HepG2 (cell line): ENCODE measurements around the gene APOBEC3H.

Experiments
- CREB1 ChIP-seq, 2 experiments: fragments of 450-650 bp in 1 of 2; IDR thresholded peaks; 2 replicates each; pipeline ENCODE4 v1.6.1; 2016 to 2017; ENCODE audit warnings: control low read depth in 1 of 2, mild to moderate bottlenecking in 1 of 2, missing compliant biosample characterization in 1 of 2, missing genetic modification characterization in 1 of 2
- KAT2B ChIP-seq: fragments of 150-350 bp; IDR thresholded peaks from 2 replicates; pipeline ENCODE4 v1.6.1; 2014; ENCODE audit warnings: low read depth, low read length, borderline replicate concordance
- MYNN ChIP-seq: sonication (generic); formaldehyde crosslinking; IDR thresholded peaks from 2 replicates; pipeline ENCODE4 v1.4.0; 2020; ENCODE audit warnings: mild to moderate bottlenecking, low read depth, missing genetic modification reagents
- MZF1 ChIP-seq: sonication (generic); formaldehyde crosslinking; IDR thresholded peaks from 2 replicates; pipeline ENCODE4 v1.8.1; 2023; ENCODE audit warnings: mild to moderate bottlenecking, missing genetic modification reagents, borderline replicate concordance
- NFYB ChIP-seq: sonication (generic); formaldehyde crosslinking; IDR thresholded peaks from 2 replicates; pipeline ENCODE4 v1.4.0; 2020; ENCODE audit warnings: missing genetic modification reagents
- NR2F1 ChIP-seq, 2 experiments: fragments of 450-650 bp in 1 of 2; formaldehyde crosslinking in 1 of 2; IDR thresholded peaks; 2 replicates each; pipeline versions ENCODE4 v1.5.0 to v1.6.1; 2016 to 2020; ENCODE audit warnings: mild to moderate bottlenecking in 1 of 2, missing compliant biosample characterization in 1 of 2, missing genetic modification reagents in 1 of 2, moderate library complexity in 1 of 2
- PHF8 ChIP-seq: sonication (generic); formaldehyde crosslinking; IDR thresholded peaks from 2 replicates; pipeline ENCODE4 v1.5.0; 2020; ENCODE audit warnings: missing genetic modification reagents
- RNF2 ChIP-seq: fragments of 450-650 bp; conservative IDR thresholded peaks from 2 replicates; pipeline ENCODE4 v1.6.1; 2016; ENCODE audit warnings: low read depth
- TAF1 ChIP-seq: sonication (generic); formaldehyde crosslinking; IDR thresholded peaks from 2 replicates; pipeline ENCODE4 v1.4.0; 2020; ENCODE audit warnings: missing genetic modification reagents
- TF ChIP-seq, protein P1 (sequence below): sonication (generic); formaldehyde crosslinking; IDR thresholded peaks from 2 replicates; pipeline ENCODE4 v1.5.1; 2020; ENCODE audit warnings: mild to moderate bottlenecking, missing genetic modification reagents
- TF ChIP-seq, protein P2 (sequence below): sonication (generic); formaldehyde crosslinking; IDR thresholded peaks from 2 replicates; pipeline ENCODE4 v1.4.0; 2020; ENCODE audit warnings: missing genetic modification reagents, borderline replicate concordance
- TF ChIP-seq, protein P3 (sequence below): sonication (generic); formaldehyde crosslinking; IDR thresholded peaks from 2 replicates; pipeline ENCODE4 v1.4.0; 2020; ENCODE audit warnings: missing genetic modification reagents, borderline replicate concordance
- TF ChIP-seq, protein P4 (sequence below): sonication (generic); formaldehyde crosslinking; IDR thresholded peaks from 2 replicates; pipeline ENCODE4 v1.5.0; 2020; ENCODE audit warnings: mild to moderate bottlenecking, missing genetic modification reagents, moderate library complexity

DNA sequence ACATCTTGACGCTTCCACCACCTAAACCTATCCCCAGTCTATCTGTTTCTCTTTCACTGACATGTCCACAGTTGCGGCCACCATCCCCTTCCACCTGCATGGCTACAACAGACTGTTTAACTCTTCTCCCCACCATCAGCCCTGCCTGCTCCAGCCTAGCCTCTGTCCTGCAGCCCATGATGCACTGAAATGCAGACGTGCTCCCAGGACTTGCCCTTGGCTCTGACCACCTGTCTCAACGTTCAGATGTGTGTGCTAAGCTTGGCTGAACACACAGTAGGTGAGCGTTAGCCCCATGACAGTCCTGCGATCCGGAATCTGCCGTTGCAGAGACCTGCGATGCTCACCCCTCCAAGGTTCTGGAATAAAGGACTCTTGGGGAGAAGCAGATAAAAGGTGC is 32.7 kb downstream of the APOBEC3H start:
- TF ChIP-seq MZF1 (CRISPR knock-in tag) (no peak), CREB1 (IDR thresholded peaks at IDR 0.05) (no peak), CREB1 (CRISPR knock-in tag; IDR thresholded peaks at IDR 0.05) (no peak), MYNN (CRISPR knock-in tag) (no peak), NR2F1 (CRISPR knock-in tag; IDR thresholded peaks at IDR 0.05) (no peak), KAT2B (no peak), NFYB (CRISPR knock-in tag) (no peak), RNF2 (no peak), TAF1 (CRISPR knock-in tag) (no peak), PHF8 (CRISPR knock-in tag) (no peak)
- TF ChIP-seq, protein P1, sequence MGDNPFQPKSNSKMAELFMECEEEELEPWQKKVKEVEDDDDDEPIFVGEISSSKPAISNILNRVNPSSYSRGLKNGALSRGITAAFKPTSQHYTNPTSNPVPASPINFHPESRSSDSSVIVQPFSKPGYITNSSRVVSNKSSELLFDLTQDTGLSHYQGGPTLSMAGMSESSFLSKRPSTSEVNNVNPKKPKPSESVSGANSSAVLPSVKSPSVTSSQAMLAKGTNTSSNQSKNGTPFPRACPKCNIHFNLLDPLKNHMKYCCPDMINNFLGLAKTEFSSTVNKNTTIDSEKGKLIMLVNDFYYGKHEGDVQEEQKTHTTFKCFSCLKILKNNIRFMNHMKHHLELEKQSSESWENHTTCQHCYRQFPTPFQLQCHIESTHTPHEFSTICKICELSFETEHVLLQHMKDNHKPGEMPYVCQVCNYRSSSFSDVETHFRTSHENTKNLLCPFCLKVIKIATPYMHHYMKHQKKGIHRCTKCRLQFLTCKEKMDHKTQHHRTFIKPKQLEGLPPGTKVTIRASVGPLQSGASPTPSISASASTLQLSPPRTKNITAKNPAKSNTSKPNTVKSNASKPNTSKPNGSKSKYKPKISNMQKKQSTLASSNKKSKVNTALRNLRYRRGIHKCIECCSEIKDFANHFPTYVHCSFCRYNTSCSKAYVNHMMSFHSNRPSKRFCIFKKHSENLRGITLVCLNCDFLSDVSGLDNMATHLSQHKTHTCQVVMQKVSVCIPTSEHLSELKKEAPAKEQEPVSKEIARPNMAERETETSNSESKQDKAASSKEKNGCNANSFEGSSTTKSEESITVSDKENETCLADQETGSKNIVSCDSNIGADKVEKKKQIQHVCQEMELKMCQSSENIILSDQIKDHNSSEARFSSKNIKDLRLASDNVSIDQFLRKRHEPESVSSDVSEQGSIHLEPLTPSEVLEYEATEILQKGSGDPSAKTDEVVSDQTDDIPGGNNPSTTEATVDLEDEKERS (CRISPR knock-in tag) = no peak
- TF ChIP-seq, protein P2, sequence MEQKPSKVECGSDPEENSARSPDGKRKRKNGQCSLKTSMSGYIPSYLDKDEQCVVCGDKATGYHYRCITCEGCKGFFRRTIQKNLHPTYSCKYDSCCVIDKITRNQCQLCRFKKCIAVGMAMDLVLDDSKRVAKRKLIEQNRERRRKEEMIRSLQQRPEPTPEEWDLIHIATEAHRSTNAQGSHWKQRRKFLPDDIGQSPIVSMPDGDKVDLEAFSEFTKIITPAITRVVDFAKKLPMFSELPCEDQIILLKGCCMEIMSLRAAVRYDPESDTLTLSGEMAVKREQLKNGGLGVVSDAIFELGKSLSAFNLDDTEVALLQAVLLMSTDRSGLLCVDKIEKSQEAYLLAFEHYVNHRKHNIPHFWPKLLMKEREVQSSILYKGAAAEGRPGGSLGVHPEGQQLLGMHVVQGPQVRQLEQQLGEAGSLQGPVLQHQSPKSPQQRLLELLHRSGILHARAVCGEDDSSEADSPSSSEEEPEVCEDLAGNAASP (CRISPR knock-in tag) = no peak
- TF ChIP-seq, protein P3, sequence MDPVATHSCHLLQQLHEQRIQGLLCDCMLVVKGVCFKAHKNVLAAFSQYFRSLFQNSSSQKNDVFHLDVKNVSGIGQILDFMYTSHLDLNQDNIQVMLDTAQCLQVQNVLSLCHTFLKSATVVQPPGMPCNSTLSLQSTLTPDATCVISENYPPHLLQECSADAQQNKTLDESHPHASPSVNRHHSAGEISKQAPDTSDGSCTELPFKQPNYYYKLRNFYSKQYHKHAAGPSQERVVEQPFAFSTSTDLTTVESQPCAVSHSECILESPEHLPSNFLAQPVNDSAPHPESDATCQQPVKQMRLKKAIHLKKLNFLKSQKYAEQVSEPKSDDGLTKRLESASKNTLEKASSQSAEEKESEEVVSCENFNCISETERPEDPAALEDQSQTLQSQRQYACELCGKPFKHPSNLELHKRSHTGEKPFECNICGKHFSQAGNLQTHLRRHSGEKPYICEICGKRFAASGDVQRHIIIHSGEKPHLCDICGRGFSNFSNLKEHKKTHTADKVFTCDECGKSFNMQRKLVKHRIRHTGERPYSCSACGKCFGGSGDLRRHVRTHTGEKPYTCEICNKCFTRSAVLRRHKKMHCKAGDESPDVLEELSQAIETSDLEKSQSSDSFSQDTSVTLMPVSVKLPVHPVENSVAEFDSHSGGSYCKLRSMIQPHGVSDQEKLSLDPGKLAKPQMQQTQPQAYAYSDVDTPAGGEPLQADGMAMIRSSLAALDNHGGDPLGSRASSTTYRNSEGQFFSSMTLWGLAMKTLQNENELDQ (CRISPR knock-in tag) = no peak
- TF ChIP-seq, protein P4, sequence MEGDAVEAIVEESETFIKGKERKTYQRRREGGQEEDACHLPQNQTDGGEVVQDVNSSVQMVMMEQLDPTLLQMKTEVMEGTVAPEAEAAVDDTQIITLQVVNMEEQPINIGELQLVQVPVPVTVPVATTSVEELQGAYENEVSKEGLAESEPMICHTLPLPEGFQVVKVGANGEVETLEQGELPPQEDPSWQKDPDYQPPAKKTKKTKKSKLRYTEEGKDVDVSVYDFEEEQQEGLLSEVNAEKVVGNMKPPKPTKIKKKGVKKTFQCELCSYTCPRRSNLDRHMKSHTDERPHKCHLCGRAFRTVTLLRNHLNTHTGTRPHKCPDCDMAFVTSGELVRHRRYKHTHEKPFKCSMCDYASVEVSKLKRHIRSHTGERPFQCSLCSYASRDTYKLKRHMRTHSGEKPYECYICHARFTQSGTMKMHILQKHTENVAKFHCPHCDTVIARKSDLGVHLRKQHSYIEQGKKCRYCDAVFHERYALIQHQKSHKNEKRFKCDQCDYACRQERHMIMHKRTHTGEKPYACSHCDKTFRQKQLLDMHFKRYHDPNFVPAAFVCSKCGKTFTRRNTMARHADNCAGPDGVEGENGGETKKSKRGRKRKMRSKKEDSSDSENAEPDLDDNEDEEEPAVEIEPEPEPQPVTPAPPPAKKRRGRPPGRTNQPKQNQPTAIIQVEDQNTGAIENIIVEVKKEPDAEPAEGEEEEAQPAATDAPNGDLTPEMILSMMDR = no peak
